ENCODE results near the gene EPO. TPM values are rescaled to one million over a fixed set of nuclear protein-coding genes. Genes with fewer than 3 reads are reported as not detected.

Gene EPO
- polyA plus RNA-seq, 1 donor (not counting 4 experiments of a cell fraction or from before 2014, with no cell fraction given) = 0.35 TPM

GRCh38 chr7:100680576-100681271 is 39.5 kb upstream of the EPO start:
- Histone ChIP-seq H3K27me3 (ENCODE audit: control insufficient read depth, extremely low read depth, insufficient read depth, low read length) (no peaks in the 10 kb centered on the region), H4K20me1 (ENCODE audit: control insufficient read depth, extremely low read depth, insufficient read depth, low read length) (peaks cover 3% of the 10 kb centered on the region), H3K9ac (ENCODE audit: control insufficient read depth, extremely low read depth, insufficient read depth, low read length) (no peak overlapping the region), H3K27ac (ENCODE audit: control insufficient read depth, insufficient read depth, low read length) (no peak overlapping the region), H3K36me3 (ENCODE audit: control insufficient read depth in 2 of 2, extremely low read depth in 1 of 2, insufficient read depth in 2 of 2, low read length in 2 of 2) (peaks cover 35 to 36% of the 10 kb centered on the region in 2 experiments), H3K9me3 (ENCODE audit: control insufficient read depth, low read depth, low read length) (no peaks in the 10 kb centered on the region), H2AFZ (ENCODE audit: control insufficient read depth, low read length) (no peak overlapping the region), H3K9me1 (ENCODE audit: control insufficient read depth, extremely low read depth, insufficient read depth, low read length) (no peaks in the 10 kb centered on the region), H3K79me2 (ENCODE audit: control insufficient read depth, insufficient read depth, low read length) (peaks cover 19% of the 10 kb centered on the region), H3K4me2 (ENCODE audit: control insufficient read depth, extremely low read depth, insufficient read depth, low read depth, low read length) (no peak overlapping the region), H3K4me3 (ENCODE audit: control insufficient read depth in 2 of 3, extremely low read depth in 1 of 3, insufficient read depth in 2 of 3, low read depth in 1 of 3, low read length in 3 of 3) (no peak overlapping the region), H3K4me1 (ENCODE audit: control insufficient read depth, extremely low read depth, insufficient read depth, low read length) (peaks cover 10% of the 10 kb centered on the region)
- FAIRE-seq = no peak
- dilution Hi-C loops (cut with MboI; ENCODE audit: extremely low pct_ligation_motif_present, low sequenced_read_pairs) = no loop called here
- no peak for TF ChIP-seq CTCF (optimal IDR thresholded peaks at IDR 0.05 in 1 of 3, IDR thresholded peaks at IDR 0.05 in 1 of 3, conservative IDR thresholded peaks at IDR 0.05 in 1 of 3; ENCODE audit: extremely low read depth in 1 of 3, insufficient read depth in 2 of 3, low read length in 3 of 3)
- no peak for DNase-seq (ENCODE audit: low read depth, low spot score)

DNA sequence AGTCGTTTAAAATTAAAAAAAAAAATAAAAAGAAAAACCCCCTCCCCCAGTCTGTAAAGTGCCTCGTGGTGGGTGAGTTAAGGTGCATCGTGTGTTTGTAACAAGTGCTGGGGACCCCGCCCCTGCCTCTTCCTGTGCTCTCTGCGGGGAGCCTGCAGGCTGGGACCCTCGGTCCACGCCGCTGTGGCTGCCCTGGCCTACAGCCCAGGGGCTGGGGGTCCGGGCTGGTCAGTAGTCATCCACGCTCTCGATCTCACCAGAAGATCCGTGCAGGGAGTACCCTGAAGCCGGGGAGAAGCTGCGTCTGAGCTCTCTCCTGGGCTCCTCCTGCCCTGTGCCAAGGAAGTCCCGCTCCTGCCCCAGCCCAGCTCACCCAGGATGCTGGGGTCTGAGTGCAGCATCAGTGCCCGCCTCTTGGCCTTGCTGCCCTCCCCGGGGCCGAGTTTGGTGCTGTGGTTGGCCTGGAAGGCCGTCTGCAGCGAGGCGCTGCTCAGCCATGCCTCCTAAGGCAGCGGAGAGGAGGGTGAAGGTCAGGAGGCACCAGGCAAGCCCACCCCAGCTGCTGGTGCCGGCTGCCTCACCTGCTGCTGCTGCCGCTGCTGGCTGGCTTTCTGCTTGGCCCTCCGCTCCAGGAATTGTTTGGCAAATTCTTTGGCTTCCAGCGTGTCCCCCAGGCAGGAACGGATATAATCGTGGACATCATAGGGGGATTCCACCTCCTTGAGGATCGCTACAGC is 38.6 kb upstream of the EPO start:
- no peak overlapping the region for H3K9ac ChIP-seq (ENCODE audit: control insufficient read depth, extremely low read depth, insufficient read depth, low read length)
- H4K20me1 ChIP-seq (ENCODE audit: control insufficient read depth, extremely low read depth, insufficient read depth, low read length) = peaks cover 3% of the 10 kb centered on the region
- TF ChIP-seq EZH2 (IDR thresholded peaks at IDR 0.05; ENCODE audit: low read length) (no peak), CTCF (optimal IDR thresholded peaks at IDR 0.05 in 1 of 3, IDR thresholded peaks at IDR 0.05 in 1 of 3, conservative IDR thresholded peaks at IDR 0.05 in 1 of 3; ENCODE audit: extremely low read depth in 1 of 3, insufficient read depth in 2 of 3, low read length in 3 of 3) (no peak)
- FAIRE-seq = no peak
- peaks cover 33 to 34% of the 10 kb centered on the region in 2 experiments for H3K36me3 ChIP-seq (ENCODE audit: control insufficient read depth in 2 of 2, extremely low read depth in 1 of 2, insufficient read depth in 2 of 2, low read length in 2 of 2)
- H3K79me2 ChIP-seq (ENCODE audit: control insufficient read depth, insufficient read depth, low read length) = peaks cover 15% of the 10 kb centered on the region
- H3K27me3 ChIP-seq (ENCODE audit: control insufficient read depth, extremely low read depth, insufficient read depth, low read length) = no peaks in the 10 kb centered on the region
- H3K4me2 ChIP-seq (ENCODE audit: control insufficient read depth, extremely low read depth, insufficient read depth, low read depth, low read length) = no peak overlapping the region
- no peak overlapping the region for H3K4me3 ChIP-seq (ENCODE audit: control insufficient read depth in 2 of 3, extremely low read depth in 1 of 3, insufficient read depth in 2 of 3, low read depth in 1 of 3, low read length in 3 of 3)
- dilution Hi-C loops (cut with MboI; ENCODE audit: extremely low pct_ligation_motif_present, low sequenced_read_pairs) = no loop called here
- DNase-seq (ENCODE audit: low read depth, low spot score) = no peak
- no peak overlapping the region for H3K27ac ChIP-seq (ENCODE audit: control insufficient read depth, insufficient read depth, low read length)
- H2AFZ ChIP-seq (ENCODE audit: control insufficient read depth, low read length) = no peak overlapping the region
- H3K4me1 ChIP-seq (ENCODE audit: control insufficient read depth, extremely low read depth, insufficient read depth, low read length) = peaks cover 6% of the 10 kb centered on the region
- H3K9me1 ChIP-seq (ENCODE audit: control insufficient read depth, extremely low read depth, insufficient read depth, low read length) = no peaks in the 10 kb centered on the region
- no peaks in the 10 kb centered on the region for H3K9me3 ChIP-seq (ENCODE audit: control insufficient read depth, low read depth, low read length)
